HepG2 (cell line): ENCODE measurements around the gene TLN1. TPM values are rescaled to one million over a fixed set of nuclear protein-coding genes. Genes with fewer than 3 reads are reported as not detected.

Experiments
- CBFB ChIP-seq: sonication (generic); formaldehyde crosslinking; IDR thresholded peaks from 2 replicates; pipeline ENCODE4 v1.4.0; 2020; ENCODE audit warnings: missing genetic modification reagents
- GATAD2A ChIP-seq: IDR thresholded peaks from 2 replicates; pipeline ENCODE4 v1.6.1; 2016
- GZF1 ChIP-seq: sonication (generic); formaldehyde crosslinking; IDR thresholded peaks from 2 replicates; pipeline ENCODE4 v1.5.1; 2020; ENCODE audit warnings: mild to moderate bottlenecking, missing genetic modification reagents
- HNRNPK ChIP-seq: fragments of 200-400 bp; formaldehyde crosslinking; IDR thresholded peaks from 2 replicates; pipeline ENCODE4 v1.6.1; 2018; ENCODE audit warnings: low read length, low read depth, moderate library complexity, mild to moderate bottlenecking; ENCODE audit not compliant: poor library complexity, severe bottlenecking
- HOXA3 ChIP-seq: sonication (generic); formaldehyde crosslinking; IDR thresholded peaks from 2 replicates; pipeline ENCODE4 v1.5.0; 2020; ENCODE audit warnings: missing genetic modification reagents
- KLF6 ChIP-seq: IDR thresholded peaks from 2 replicates; pipeline ENCODE4 v1.8.0; 2016; ENCODE audit warnings: missing biosample characterization, missing genetic modification reagents
- NFE2L2 ChIP-seq: fragments of 150-350 bp; IDR thresholded peaks from 2 replicates; pipeline ENCODE4 v1.6.1; 2014; ENCODE audit warnings: low read length
- PATZ1 ChIP-seq: sonication (generic); formaldehyde crosslinking; IDR thresholded peaks from 2 replicates; pipeline ENCODE4 v1.4.0; 2020; ENCODE audit warnings: missing genetic modification reagents
- PAXIP1 ChIP-seq: sonication (generic); formaldehyde crosslinking; conservative IDR thresholded peaks from 2 replicates; pipeline ENCODE4 v1.4.0; 2020; ENCODE audit warnings: mild to moderate bottlenecking, missing genetic modification reagents, moderate library complexity
- PITX1 ChIP-seq: sonication (generic); formaldehyde crosslinking; IDR thresholded peaks from 2 replicates; pipeline ENCODE4 v1.5.1; 2020; ENCODE audit warnings: mild to moderate bottlenecking, missing genetic modification reagents
- POLR2G ChIP-seq: fragments of 200-400 bp; formaldehyde crosslinking; IDR thresholded peaks from 2 replicates; pipeline ENCODE4 v1.6.1; 2018; ENCODE audit warnings: mild to moderate bottlenecking, low read depth, low read length, moderate library complexity
- RXRA ChIP-seq: sonication (generic); formaldehyde crosslinking; IDR thresholded peaks from 2 replicates; pipeline ENCODE4 v1.5.1; 2020; ENCODE audit warnings: missing genetic modification reagents
- SETDB1 ChIP-seq: sonication (generic); formaldehyde crosslinking; IDR thresholded peaks from 2 replicates; pipeline ENCODE4 v1.5.1; 2020; ENCODE audit warnings: missing genetic modification reagents, mild to moderate bottlenecking, borderline replicate concordance
- SMARCE1 ChIP-seq: fragments of 450-650 bp; IDR thresholded peaks from 2 replicates; pipeline ENCODE4 v1.6.1; 2017; ENCODE audit warnings: borderline replicate concordance
- TFDP1 ChIP-seq: IDR thresholded peaks from 2 replicates; pipeline ENCODE4 v1.6.1; 2016; ENCODE audit warnings: missing compliant biosample characterization, missing genetic modification reagents, borderline replicate concordance
- YY1 ChIP-seq: IDR thresholded peaks from 2 replicates; pipeline ENCODE4 v1.6.1; 2011; ENCODE audit warnings: low read length, low read depth, moderate library complexity, mild to moderate bottlenecking; ENCODE audit not compliant: insufficient read depth, insufficient replicate concordance
- ZBTB26 ChIP-seq: IDR thresholded peaks from 2 replicates; pipeline ENCODE4 v1.6.1; 2016; ENCODE audit warnings: missing compliant biosample characterization, missing genetic modification reagents, borderline replicate concordance
- ZBTB38 ChIP-seq: sonication (generic); formaldehyde crosslinking; IDR thresholded peaks from 2 replicates; pipeline ENCODE4 v1.5.1; 2020; ENCODE audit warnings: mild to moderate bottlenecking, missing genetic modification reagents
- ZNF569 ChIP-seq: sonication (generic); formaldehyde crosslinking; IDR thresholded peaks from 2 replicates; pipeline ENCODE4 v1.5.0; 2020; ENCODE audit warnings: mild to moderate bottlenecking, missing genetic modification reagents, moderate library complexity, borderline replicate concordance
- ZNF619 ChIP-seq: sonication (generic); formaldehyde crosslinking; IDR thresholded peaks from 2 replicates; pipeline ENCODE4 v1.4.0; 2020; ENCODE audit warnings: mild to moderate bottlenecking, missing genetic modification reagents
- ZSCAN29 ChIP-seq: sonication (generic); formaldehyde crosslinking; conservative IDR thresholded peaks from 2 replicates; pipeline ENCODE4 v1.4.0; 2020; ENCODE audit warnings: mild to moderate bottlenecking, missing genetic modification reagents
- polyA plus RNA-seq, 8 experiments: library from polyadenylated mRNA; depleted of rRNA in 3 of 8; stranded (reverse) in 7 of 8; unstranded in 1 of 8; fragments of >200 nt; fragmentation: Illumina TruSeq in 4 of 8; extraction: Trizol in 4 of 8; gene quantifications; 2 replicates each; pipeline versions ENCODE4 v1.2.1 to v1.2.3, GENCODE V29; 2011 to 2016; ENCODE audit warnings: low read depth in 4 of 8, missing spikeins in 1 of 8, mixed read lengths in 1 of 8; ENCODE audit not compliant: insufficient read depth in 1 of 8
- total RNA-seq, 5 experiments: library from RNA; depleted of rRNA; stranded (reverse); fragments of >200 nt; fragmentation: Illumina TruSeq; extraction: Trizol; gene quantifications; 2 replicates each; pipeline ENCODE4 v1.2.3, GENCODE V29; 2016; ENCODE audit warnings: low read depth in 1 of 5

The TLN1 gene
- total and polyA plus RNA-seq, 2 of the 13 experiments (the other 11 are each of a cell fraction or from before 2014, with no cell fraction given), result 35.2 to 51.8 TPM

- peak; percentile 62; the same call in 1 of the 2 replicates for TF ChIP-seq ZBTB38
- no peak for TF ChIP-seq GATAD2A (CRISPR knock-in tag)
- peak; percentile 59 for TF ChIP-seq PAXIP1 (CRISPR knock-in tag)
- 0 out of 2 replicates have a peak, but pooled peaks have one; percentile 38 for TF ChIP-seq ZNF619 (CRISPR knock-in tag)
- peak; percentile 59 for TF ChIP-seq POLR2G
- peak; percentile 28; the same call in 1 of the 2 replicates for TF ChIP-seq HOXA3 (CRISPR knock-in tag)
- peak; percentile 61; the same call in 1 of the 2 replicates for TF ChIP-seq GZF1 (CRISPR knock-in tag)
- TF ChIP-seq ZBTB26, result no peak
- 0 out of 2 replicates have a peak, but pooled peaks have one; percentile 66 for TF ChIP-seq ZNF569
- peak; percentile 37; the same call in 1 of the 2 replicates for TF ChIP-seq PATZ1 (CRISPR knock-in tag)
- TF ChIP-seq KLF6 (CRISPR knock-in tag), result no peak
- TF ChIP-seq YY1, result peak; percentile 14
- no peak for TF ChIP-seq SETDB1 (CRISPR knock-in tag)
- TF ChIP-seq NFE2L2, result no peak
- TF ChIP-seq TFDP1 (CRISPR knock-in tag), result 0 out of 2 replicates have a peak, but pooled peaks have one; percentile 26
- TF ChIP-seq ZSCAN29 (CRISPR knock-in tag), result 0 out of 2 replicates have a peak, but pooled peaks have one; percentile 18
- no peak for TF ChIP-seq CBFB (CRISPR knock-in tag)
- no peak for TF ChIP-seq SMARCE1
- TF ChIP-seq HNRNPK, result no peak
- peak; percentile 49; the same call in 1 of the 2 replicates for TF ChIP-seq RXRA (CRISPR knock-in tag)
- peak; percentile 54; the same call in 1 of the 2 replicates for TF ChIP-seq PITX1 (CRISPR knock-in tag)
- TF ChIP-seq, all 625 proteins: peak for 62
These were observed 58.6 kb downstream of the TLN1 start, which contains the start of gene CA9 (continued) for GRCh38 chr9:35673132-35674024.
